Stimulated activated CD8-positive, alpha-beta memory T cell treated with anti-CD3 and anti-CD28 coated beads, Interleukin-7, amount 100 ng/mL, for 24 hours (primary cell): ENCODE results near the gene AP1M1.
"Not testable (repeated sequence)": the region's sequence is repeated elsewhere in the genome, so short reads cannot be mapped to it uniquely, and the experiment has no call there.

Source experiments
- DNase-seq: peaks from one replicate; pipeline ENCODE4 v3.0.0-alpha.2; 2020; ENCODE audit warnings: low read depth

The AP1M1 gene

GRCh38 chr19:16261584-16262368 lies 64.1 kb downstream of the AP1M1 start:
- DNase-seq: no peak

DNA sequence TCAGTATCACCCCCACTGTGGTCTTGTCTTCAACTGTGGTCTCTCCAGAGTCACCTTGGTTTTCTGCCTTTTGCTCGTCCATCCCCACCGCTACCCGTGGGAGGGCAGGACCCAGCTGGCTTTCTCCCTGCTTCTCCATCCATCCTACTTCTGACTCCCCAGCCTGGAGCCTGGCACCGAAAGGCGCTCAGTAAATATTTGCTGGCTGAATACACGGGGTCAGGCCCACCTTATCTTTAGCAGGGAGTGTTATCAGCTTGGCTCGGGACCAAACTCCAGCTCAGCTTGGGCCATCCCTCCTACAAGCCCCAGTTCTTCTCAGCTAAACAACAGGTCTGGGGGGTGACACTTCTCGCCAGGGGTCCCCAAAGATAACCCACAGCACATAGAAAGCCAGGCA lies 64.9 kb downstream of the AP1M1 start:
- DNase-seq: no peak

- no peak for DNase-seq
These were observed 65.5 kb downstream of the AP1M1 start for GRCh38 chr19:16263141-16263761.

DNA sequence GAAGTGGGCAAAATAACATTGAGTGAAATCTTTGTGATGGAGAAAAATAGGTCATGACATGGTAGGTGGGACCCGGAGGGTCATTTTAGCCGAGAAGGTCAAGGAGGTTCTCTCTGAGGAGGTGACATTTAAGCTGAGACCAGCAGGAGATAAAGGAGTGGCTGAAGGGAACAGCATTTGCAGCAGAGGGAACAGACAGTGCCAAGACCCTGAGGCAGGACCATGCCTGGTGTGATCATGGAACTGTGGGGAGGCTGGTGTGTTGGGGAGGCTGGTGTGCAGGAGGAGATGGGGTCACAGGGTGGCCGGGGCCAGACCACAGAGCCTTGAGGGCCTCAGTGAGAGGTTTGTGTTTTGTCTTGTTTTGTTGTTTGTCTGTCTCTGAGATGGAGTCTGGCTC lies 67.5 kb downstream of the AP1M1 start:
- DNase-seq: no peak

DNA sequence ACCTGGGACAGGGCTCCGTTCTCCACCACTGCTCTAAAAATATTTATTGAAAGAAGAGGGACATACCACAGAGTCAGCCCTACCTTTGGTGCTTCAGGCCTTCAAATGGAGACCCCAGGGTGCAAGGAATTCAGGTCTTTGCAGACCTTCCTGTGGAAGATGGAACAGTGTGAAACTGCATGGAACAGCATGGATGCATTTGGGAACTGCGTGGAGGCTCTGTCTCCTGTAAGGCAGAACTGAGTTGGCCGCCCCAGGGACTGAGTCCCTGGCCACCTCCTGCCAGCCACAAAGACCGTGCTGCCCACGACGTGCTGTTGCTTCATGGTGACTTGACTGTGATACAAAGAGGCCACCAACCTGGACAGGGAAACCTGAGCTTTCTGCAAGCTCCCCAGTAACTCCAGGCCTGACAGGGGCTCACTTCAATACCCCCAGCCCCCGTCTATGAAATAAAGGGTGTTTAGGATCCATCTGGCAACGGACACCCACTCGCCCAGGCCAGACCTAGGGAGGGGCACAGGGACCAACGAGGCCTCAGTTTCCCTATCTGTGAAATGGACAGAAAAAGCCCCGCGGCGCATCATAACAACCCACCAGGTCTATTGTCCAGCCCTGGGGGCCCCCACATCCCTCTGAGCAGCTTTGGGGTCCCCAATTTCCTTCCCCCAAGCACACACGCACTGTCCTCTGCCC lies 68.3 kb downstream of the AP1M1 start:
- no peak for DNase-seq

DNA sequence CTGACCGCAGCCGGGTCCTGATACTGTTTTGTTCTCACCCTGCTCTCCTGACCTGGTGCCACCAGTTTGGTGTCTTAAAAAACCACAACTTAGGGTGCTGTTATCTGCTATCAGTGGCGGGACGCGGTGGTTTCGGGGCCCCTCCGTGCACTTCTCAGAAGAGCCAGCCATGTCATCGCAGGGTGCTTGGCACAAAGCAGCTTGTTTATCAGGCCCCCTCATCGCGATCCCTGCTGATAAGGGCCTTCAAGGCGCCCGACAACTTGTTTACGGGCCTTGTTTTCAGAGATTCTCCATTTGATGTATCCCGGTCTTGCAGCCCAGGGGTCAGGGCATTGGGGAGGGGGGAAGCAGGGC lies 68.9 kb downstream of the AP1M1 start:
- peak; percentile 25 for DNase-seq

GRCh38 chr19:16268676-16269319 lies 71.1 kb downstream of the AP1M1 start:
- no peak for DNase-seq

DNA sequence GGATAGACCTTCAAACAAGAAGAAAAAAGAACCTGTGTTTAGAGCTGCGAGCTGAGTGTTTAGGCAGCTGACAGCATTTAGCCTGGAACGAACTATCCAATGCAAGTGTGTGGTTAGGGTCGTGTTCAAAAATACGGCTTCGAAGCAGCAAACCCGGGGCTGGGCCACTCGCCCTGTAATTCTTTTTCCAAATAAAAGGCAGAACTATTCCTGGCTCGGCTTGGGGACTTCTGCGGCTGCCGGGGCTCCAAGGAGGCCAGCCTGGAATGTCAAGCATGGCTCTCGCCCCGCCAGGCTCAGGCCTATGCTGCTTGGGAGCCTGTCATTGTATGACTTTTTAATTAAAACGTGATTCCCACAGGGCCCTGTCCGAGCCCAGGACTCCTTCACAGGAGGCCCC lies 75.2 kb downstream of the AP1M1 start:
- DNase-seq: no peak

- no peak for DNase-seq
These were observed 76.7 kb downstream of the AP1M1 start for GRCh38 chr19:16274447-16274846.

- no peak for DNase-seq
These were observed 82.6 kb downstream of the AP1M1 start for GRCh38 chr19:16280306-16280705.

GRCh38 chr19:16281743-16282142 lies 84.0 kb downstream of the AP1M1 start:
- DNase-seq: no peak

DNA sequence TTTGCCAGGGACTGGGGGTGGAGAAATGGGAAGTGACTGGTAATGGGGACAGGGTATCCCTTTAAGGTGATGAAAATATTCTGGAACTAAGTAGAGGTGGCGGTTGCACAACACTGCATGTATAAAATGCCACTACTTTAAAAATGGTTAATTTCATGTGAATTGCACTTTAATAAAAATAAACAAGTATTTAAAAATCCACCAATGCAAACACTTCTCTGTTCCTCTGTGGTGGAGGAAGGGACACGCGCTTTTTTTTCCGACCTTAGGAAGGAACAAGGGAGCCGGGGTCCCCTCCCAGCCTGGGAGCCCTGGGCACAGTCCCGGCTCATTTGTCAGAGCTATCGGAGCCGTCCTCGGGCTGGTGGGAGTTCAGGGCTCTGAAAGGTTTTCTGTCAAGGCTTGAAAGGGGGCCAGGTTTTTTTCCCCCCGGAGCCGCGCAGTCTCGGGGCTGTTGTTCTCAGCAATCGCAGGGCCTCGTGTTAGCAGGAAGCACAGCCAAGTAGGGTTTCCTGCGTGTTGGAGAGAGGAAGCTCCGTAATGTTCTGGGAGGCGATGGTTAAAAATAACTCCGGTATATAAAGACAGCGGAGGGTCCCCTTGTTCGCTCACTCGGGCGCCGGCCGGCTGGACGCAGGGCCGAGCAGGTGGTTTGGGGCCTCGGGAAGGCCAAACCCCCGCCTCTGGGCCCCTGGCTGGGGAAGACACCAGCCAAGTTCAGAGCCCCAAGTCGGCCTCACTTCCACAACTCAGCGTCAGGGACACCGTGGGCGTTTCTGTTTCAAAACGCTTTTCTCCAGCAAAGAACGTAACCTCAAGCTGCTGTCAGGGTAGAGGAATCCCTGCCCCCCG lies 85.7 kb downstream of the AP1M1 start:
- DNase-seq: peak; percentile 56

- no peak for DNase-seq
These were observed 86.8 kb downstream of the AP1M1 start for GRCh38 chr19:16284505-16284904.

DNA sequence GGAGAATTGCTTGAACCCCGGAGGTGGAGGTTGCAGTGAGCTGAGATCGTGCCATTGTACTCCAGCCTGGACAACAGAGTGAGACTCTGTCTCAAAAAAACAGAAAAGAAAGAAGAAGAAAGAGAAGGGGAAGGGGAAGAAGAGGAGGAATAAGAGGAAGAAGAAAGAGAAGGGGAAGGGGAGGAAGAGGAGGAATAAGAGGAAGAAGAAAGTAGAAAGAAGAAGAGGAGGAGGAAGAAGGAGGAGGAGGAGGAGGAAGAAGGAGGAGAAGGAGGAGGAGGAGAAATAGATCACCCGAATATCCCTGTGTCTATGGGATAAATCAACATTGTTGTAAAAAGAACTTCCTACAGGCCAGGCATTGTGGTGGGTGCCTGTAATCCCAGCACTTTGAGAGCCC lies 87.4 kb downstream of the AP1M1 start:
- DNase-seq: not testable (repeated sequence)

DNA sequence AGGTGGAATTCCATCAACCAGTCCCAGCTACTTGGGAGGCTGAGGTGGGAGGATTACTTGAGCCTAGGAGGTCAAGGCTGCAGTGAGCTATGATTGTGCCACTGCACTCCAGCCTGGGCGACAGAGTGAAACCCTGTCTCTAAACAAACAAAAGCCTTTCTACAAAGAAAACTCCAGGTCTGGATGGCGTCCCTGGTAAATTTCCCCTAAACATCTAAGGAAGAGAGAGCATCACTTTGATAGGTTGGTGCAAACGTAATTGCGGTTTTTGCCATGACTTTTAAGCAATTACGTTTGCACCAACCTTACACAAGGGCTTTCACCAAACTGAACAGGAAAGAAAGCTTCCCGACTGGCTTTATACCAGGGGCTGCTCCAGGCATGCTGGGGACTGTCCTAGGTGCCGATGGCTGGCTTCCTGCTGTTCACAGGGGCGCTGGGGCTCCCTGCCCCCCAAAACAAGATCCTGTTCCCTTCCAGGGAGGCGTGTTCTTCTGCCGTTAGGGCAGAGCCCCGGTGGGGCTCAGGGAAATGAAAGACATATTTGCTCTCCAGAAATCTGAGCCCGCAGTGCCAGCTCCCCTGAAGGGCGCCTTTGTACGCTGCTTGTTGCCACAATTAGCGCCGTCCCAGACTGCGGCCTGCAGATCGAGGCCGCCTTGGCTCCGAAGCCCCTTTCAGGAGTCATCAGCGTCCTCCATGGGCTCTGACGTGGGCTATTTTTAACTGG lies 88.2 kb downstream of the AP1M1 start:
- no peak for DNase-seq

GRCh38 chr19:16288544-16288943 lies 90.8 kb downstream of the AP1M1 start:
- no peak for DNase-seq

DNA sequence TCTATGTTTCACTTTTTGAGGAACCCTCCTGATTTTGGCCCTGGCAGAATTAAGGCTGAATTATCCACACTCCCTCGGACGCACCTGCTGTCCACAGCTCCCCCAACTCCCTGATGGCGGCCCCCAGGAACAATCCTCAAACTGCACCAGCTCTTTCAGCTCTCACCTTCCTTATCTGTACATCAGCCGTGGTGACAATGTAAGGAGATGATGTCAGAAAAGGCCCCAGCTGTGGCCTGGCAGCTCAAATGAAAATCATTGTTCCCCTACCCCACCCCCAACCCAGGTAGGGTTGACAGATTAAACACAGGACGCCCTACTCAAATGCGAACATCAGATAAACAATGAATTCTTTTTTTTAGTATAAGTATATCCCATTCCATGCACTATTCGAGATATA lies 91.9 kb downstream of the AP1M1 start:
- no peak for DNase-seq

DNA sequence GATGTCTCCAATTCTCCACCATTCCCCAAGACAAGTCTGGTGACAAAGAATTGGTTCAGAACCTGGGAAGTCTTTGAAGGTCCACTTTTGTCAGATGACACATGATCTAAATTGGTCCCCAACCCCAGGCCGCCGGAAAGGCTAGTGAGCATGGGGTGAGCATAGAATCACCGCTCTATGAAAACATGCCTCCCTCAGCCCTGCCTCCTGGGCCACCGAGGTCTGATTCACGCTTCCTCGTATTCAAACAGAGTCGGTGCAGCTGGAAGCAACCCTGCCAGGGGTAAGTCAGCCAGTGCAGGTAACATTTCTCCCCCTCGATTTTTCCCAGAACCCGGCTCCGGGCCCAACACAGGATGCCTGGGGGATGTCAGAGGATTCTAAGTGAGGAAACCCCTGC lies 93.0 kb downstream of the AP1M1 start:
- no peak for DNase-seq

- no peak for DNase-seq
These were observed 95.7 kb downstream of the AP1M1 start for GRCh38 chr19:16293118-16294091.

GRCh38 chr19:16295057-16295456 lies 97.3 kb downstream of the AP1M1 start:
- DNase-seq: no peak
